ENCODE data around the gene PA2G4.

DNA sequence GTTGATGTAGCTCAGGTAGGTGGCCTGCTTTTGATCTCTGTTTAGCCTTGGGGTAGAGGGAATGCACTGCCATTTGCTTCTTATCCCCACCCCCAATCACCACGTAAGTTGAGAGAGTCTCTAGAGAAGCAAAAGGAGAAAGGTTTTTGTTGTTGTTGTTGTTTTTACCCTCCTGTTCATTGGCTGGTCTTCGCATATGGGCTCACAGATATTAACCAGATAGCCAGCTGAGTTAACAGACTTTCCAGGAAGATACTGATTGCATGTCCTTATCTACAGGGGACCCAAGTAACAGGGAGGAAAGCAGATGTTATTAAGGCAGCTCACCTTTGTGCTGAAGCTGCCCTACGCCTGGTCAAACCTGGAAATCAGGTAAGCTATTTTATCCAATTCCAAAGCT, 2.9 kb downstream of the PA2G4 start:
- TF ChIP-seq, protein P1, sequence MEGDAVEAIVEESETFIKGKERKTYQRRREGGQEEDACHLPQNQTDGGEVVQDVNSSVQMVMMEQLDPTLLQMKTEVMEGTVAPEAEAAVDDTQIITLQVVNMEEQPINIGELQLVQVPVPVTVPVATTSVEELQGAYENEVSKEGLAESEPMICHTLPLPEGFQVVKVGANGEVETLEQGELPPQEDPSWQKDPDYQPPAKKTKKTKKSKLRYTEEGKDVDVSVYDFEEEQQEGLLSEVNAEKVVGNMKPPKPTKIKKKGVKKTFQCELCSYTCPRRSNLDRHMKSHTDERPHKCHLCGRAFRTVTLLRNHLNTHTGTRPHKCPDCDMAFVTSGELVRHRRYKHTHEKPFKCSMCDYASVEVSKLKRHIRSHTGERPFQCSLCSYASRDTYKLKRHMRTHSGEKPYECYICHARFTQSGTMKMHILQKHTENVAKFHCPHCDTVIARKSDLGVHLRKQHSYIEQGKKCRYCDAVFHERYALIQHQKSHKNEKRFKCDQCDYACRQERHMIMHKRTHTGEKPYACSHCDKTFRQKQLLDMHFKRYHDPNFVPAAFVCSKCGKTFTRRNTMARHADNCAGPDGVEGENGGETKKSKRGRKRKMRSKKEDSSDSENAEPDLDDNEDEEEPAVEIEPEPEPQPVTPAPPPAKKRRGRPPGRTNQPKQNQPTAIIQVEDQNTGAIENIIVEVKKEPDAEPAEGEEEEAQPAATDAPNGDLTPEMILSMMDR (IDR thresholded peaks at IDR 0.05): no peak
- TF ChIP-seq POLR2A (IDR thresholded peaks at IDR 0.05) (no peak), POLR2AphosphoS5 (IDR thresholded peaks at IDR 0.05) (no peak)
